C4-2B (cell line): Measurements from ENCODE around the gene TDRD15.
"Not testable (repeated sequence)": the region's sequence is repeated elsewhere in the genome, so short reads cannot be mapped to it uniquely, and the experiment has no call there.

Source experiments
- H3K27ac ChIP-seq: fragments of 450-650 bp; 2 replicates; pipeline ENCODE4 v1.5.1; 2017
- CTCF ChIP-seq: fragments of 450-650 bp; conservative IDR thresholded peaks from 2 replicates; pipeline ENCODE4 v1.5.1; 2017; ENCODE audit warnings: mild to moderate bottlenecking
- ZFX ChIP-seq: fragments of 450-650 bp; IDR thresholded peaks from 2 replicates; pipeline ENCODE4 v1.6.1; 2017

Gene TDRD15

GRCh38 chr2:21146638-21147037, 22.9 kb downstream of the TDRD15 start:
- H3K27ac ChIP-seq = no peak overlapping the region
- TF ChIP-seq CTCF (no peak), ZFX (no peak)

GRCh38 chr2:21148718-21149117, 24.9 kb downstream of the TDRD15 start:
- no peak overlapping the region for H3K27ac ChIP-seq
- TF ChIP-seq ZFX = no peak
- TF ChIP-seq CTCF = no peak

GRCh38 chr2:21151234-21151633, 27.5 kb downstream of the TDRD15 start:
- H3K27ac ChIP-seq = not testable (repeated sequence)

GRCh38 chr2:21155365-21156136, 31.8 kb downstream of the TDRD15 start:
- TF ChIP-seq ZFX (no peak), CTCF (no peak)
- H3K27ac ChIP-seq = no peak overlapping the region

GRCh38 chr2:21161122-21161521, 37.4 kb downstream of the TDRD15 start:
- no peak overlapping the region for H3K27ac ChIP-seq

GRCh38 chr2:21161832-21162614, 38.3 kb downstream of the TDRD15 start:
- no peak overlapping the region for H3K27ac ChIP-seq
- TF ChIP-seq CTCF (no peak), ZFX (no peak)

More at GRCh38 chr2:21161122-21161521, 37.4 kb downstream of the TDRD15 start:
- TF ChIP-seq ZFX = no peak
- no peak for TF ChIP-seq CTCF

GRCh38 chr2:21162615-21162878, 38.8 kb downstream of the TDRD15 start:
- no peak overlapping the region for H3K27ac ChIP-seq
- TF ChIP-seq ZFX = no peak
- TF ChIP-seq CTCF = no peak

GRCh38 chr2:21163213-21163612, 39.4 kb downstream of the TDRD15 start:
- H3K27ac ChIP-seq = no peak overlapping the region
- TF ChIP-seq ZFX (no peak), CTCF (no peak)
